Transverse colon (tissue), 4 donors: ENCODE results near the gene INSL3. TPM values are rescaled to one million over a fixed set of nuclear protein-coding genes. Genes with fewer than 3 reads are reported as not detected.

ENCODE experiments used
- DNase-seq: peaks from one replicate; pipeline ENCODE4 v3.0.0-alpha.2; 2019
- H3K27ac ChIP-seq, 4 donors: fragments of 200-600 bp; sonication (generic); 2 replicates each; pipeline ENCODE4 v1.5.1; 2016 to 2018; ENCODE audit warnings: inconsistent platforms in 4 of 4
- H3K27me3 ChIP-seq: fragments of 200-600 bp; sonication (generic); 2 replicates; pipeline ENCODE4 v1.5.1; 2017; ENCODE audit warnings: inconsistent platforms
- H3K36me3 ChIP-seq, 4 donors: fragments of 200-600 bp; sonication (generic); 2 replicates each; pipeline ENCODE4 v1.5.1; 2017 to 2019; ENCODE audit warnings: inconsistent platforms in 4 of 4
- H3K4me1 ChIP-seq, 4 donors: fragments of 200-600 bp; sonication (generic); 2 replicates each; pipeline ENCODE4 v1.5.1; 2017 to 2020; ENCODE audit warnings: inconsistent platforms in 4 of 4
- H3K4me3 ChIP-seq, 4 donors: fragments of 200-600 bp; sonication (generic); 1 replicate in 1 of 4; 2 replicates in 3 of 4; pipeline versions ENCODE4 v1.5.1 to v1.6.1; 2017 to 2019; ENCODE audit warnings: inconsistent platforms in 4 of 4
- H3K9me3 ChIP-seq, 2 donors: fragments of 200-600 bp; sonication (generic); 2 replicates each; pipeline ENCODE4 v1.5.1; 2017 to 2019; ENCODE audit warnings: inconsistent platforms in 2 of 2
- CTCF ChIP-seq, 5 experiments: fragments of 200-600 bp in 3 of 5; fragments of 450-650 bp in 2 of 5; sonication (generic) in 3 of 5; IDR thresholded peaks; 1 replicate in 2 of 5; 2 replicates in 3 of 5; pipeline ENCODE4 v1.5.1; 2016 to 2017; ENCODE audit warnings: antibody characterized with exemption in 5 of 5, inconsistent platforms in 3 of 5, mild to moderate bottlenecking in 2 of 5, moderate library complexity in 1 of 5
- EP300 ChIP-seq: sonication (generic); formaldehyde crosslinking; IDR thresholded peaks from one replicate; pipeline ENCODE4 v1.6.1; 2017; ENCODE audit warnings: antibody characterized with exemption, low read depth
- POLR2A ChIP-seq: fragments of 450-650 bp; IDR thresholded peaks from one replicate; pipeline ENCODE4 v1.6.1; 2016; ENCODE audit warnings: antibody characterized with exemption, mild to moderate bottlenecking, moderate library complexity
- POLR2AphosphoS5 ChIP-seq, 3 donors: sonication (generic); formaldehyde crosslinking; IDR thresholded peaks; one replicate each; pipeline ENCODE4 v1.6.1; 2016; ENCODE audit warnings: antibody characterized with exemption in 3 of 3
- WGBS, 2 donors: methylation state at CpG; one replicate each; pipeline ENCODE4 v1.1.5; 2018; ENCODE audit warnings: low coverage in 1 of 2; 5-methylcytosine and 5-hydroxymethylcytosine counted together
- in situ Hi-C, 4 donors: fragments of 200-750 bp; cut with MboI; loops; one replicate each; pipeline versions ENCODE4 v1.15.0 to v1.15.1; 2017; ENCODE audit warnings: low sequenced_read_pairs in 3 of 4, low pct_ligation_motif_present in 1 of 4, low pct_unique_long_range_greater_than_20kb in 1 of 4
- intact Hi-C: fragments of 100-400 bp; cut with DNase I; formaldehyde crosslinking; loops from one replicate; pipeline ENCODE4 v1.15.1; 2023; ENCODE audit warnings: low total_unique reads
- total RNA-seq, 4 donors: library from RNA; depleted of rRNA; stranded (reverse); fragments of >200 nt; gene quantifications; one replicate each; pipeline ENCODE4 v1.1.0, GENCODE V29; 2016

INSL3 gene
- total RNA-seq, 4 donors from 2014 or later: not detected

DNA sequence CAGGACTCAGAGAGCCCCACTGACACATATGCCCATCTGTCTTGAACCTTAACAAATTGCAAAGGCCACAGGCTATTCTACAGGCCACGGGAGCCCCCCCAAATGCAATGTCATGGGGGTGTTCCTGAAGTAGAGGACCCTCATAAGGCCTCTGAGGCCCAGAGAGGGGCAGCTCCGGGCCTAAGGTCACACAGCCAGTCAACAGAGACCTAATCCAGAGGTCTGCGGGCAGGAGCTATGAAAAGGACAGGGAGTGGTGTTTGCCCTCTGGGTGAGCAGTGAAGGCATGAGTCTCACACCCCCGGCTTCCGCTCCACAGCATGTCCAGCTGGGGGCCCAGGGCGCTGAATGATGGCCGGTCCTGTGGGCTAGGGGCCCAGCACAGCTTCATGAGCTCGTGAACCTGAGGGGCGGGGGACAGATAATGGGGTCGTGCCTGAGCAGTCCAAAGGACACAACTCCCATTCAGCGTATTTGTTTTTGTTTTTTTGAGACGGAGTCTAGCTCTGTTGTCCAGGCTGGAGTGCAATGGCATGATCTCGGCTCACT lies 5.3 kb upstream of the INSL3 start:
- WGBS, 2 donors: 88 to 100% methylated on average over 1 to 13 of the region's 13 CpGs
- intact Hi-C loops: no loop called here
- Histone ChIP-seq H3K4me3 (no peak overlapping the region), H3K9me3 (no peaks in the 10 kb centered on the region), H3K4me1 (peaks cover 0 to 16% (median 5%) of the 10 kb centered on the region in 4 donors), H3K27me3 (peaks cover 15% of the 10 kb centered on the region), H3K27ac (no peak overlapping the region), H3K36me3 (no peaks in the 10 kb centered on the region)
- in situ Hi-C loops: no loop called here
- TF ChIP-seq POLR2A: no peak
- TF ChIP-seq EP300: no peak
- TF ChIP-seq POLR2AphosphoS5 (IDR thresholded peaks at IDR 0.05): no peak
- TF ChIP-seq CTCF (IDR thresholded peaks at IDR 0.05): no peak
- DNase-seq: no peak

GRCh38 chr19:17824339-17824738 lies 3.0 kb upstream of the INSL3 start:
- in situ Hi-C loops: no loop called here
- WGBS, 2 donors: 33 to 75% methylated on average over 1 to 7 of the region's 8 CpGs
- H3K36me3 ChIP-seq: no peaks in the 10 kb centered on the region
- no peaks in the 10 kb centered on the region for H3K27me3 ChIP-seq
- no peak for TF ChIP-seq CTCF (IDR thresholded peaks at IDR 0.05)
- TF ChIP-seq POLR2A: no peak
- no peak for TF ChIP-seq POLR2AphosphoS5 (IDR thresholded peaks at IDR 0.05)
- intact Hi-C loops: no loop called here
- H3K4me3 ChIP-seq: no peak overlapping the region
- no peaks in the 10 kb centered on the region for H3K9me3 ChIP-seq
- no peak overlapping the region for H3K27ac ChIP-seq
- H3K4me1 ChIP-seq: no peaks in the 10 kb centered on the region
- DNase-seq: no peak

DNA sequence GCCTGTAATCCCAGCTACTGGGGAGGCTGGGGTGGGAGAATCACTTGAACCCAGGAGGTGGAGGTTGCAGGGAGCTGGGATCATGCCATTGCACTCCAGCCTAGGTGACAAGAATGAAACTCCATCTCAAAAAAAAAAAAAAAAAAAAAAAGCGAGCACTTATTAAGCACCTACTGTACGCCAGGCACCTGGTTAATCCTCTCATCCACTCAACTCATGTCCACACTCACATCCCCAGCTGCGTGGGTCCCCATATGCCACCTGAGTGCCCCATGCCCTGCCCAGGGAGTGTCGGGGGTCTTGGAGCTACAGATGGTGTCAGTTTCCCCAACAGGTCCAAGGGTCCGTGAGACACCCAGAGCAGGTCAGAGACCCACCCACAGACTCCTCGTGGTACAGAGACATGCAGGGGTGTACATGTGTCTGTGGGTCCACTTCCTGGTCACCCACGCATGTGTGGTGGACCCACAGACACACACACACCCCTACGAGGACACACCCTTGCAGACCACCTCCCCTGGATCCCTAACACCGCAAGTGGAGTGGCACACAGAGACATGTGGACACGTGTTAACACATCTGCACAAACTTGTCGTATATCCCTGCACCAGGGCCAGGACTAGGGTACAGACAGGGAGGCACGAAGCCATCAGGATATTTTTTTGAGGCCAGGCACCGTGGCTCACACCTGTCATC lies 3.5 kb downstream of the INSL3 start:
- no peaks in the 10 kb centered on the region for H3K4me1 ChIP-seq
- no peaks in the 10 kb centered on the region for H3K27me3 ChIP-seq
- WGBS, 2 donors: 65 to 89% methylated on average over 3 to 11 of the region's 13 CpGs
- in situ Hi-C loops: no loop called here
- no peak for DNase-seq
- H3K9me3 ChIP-seq: no peaks in the 10 kb centered on the region
- no peak for TF ChIP-seq EP300
- peak; percentile 28 for TF ChIP-seq POLR2A
- H3K36me3 ChIP-seq: no peaks in the 10 kb centered on the region
- intact Hi-C loops: no loop called here
- no peak overlapping the region for H3K27ac ChIP-seq
- no peak overlapping the region for H3K4me3 ChIP-seq

DNA sequence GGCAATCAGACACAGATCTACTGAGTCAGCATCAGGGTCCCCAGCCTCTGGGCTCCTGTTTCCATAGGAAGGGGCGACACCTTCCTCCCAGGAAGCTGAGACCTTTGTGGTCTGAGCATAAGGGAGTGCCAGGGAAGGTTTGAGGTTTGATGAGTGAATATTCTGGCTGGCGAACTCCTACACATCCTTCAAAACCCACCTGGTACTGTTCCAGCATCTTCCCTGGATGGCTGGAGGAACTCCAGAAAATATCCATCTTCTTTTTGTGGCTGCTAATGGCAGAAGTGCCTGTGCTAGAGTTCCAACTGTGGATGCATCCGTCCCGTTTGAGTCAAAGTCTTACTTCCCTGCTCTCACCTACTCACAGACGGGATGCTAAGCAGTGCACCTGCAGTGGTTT lies 9.2 kb downstream of the INSL3 start:
- in situ Hi-C loops (no loop called here), intact Hi-C loops (no loop called here)
- no peaks in the 10 kb centered on the region for H3K9me3 ChIP-seq
- WGBS, 2 donors: 84% methylated on average over 5 of the region's 5 CpGs; no CpG with 5 or more reads in 1 of the 2 donors
- DNase-seq: no peak
- H3K4me3 ChIP-seq: no peak overlapping the region
- no peak overlapping the region for H3K27ac ChIP-seq
- no peaks in the 10 kb centered on the region for H3K27me3 ChIP-seq
- H3K36me3 ChIP-seq: peaks cover 0 to 5% (median 0%) of the 10 kb centered on the region in 4 donors
- TF ChIP-seq CTCF (IDR thresholded peaks at IDR 0.05) (no peak), POLR2AphosphoS5 (IDR thresholded peaks at IDR 0.05) (no peak), POLR2A (no peak), EP300 (no peak)
- H3K4me1 ChIP-seq: no peaks in the 10 kb centered on the region

DNA sequence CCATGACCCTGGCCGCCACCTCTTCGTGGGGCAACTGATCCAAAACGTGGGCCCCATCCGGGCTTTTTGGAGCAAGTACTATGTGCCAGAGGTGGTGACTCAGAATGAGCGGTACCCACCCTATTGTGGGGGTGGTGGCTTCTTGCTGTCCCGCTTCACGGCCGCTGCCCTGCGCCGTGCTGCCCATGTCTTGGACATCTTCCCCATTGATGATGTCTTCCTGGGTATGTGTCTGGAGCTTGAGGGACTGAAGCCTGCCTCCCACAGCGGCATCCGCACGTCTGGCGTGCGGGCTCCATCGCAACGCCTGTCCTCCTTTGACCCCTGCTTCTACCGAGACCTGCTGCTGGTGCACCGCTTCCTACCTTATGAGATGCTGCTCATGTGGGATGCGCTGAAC lies 9.6 kb downstream of the INSL3 start:
- H3K36me3 ChIP-seq: peaks cover 0 to 5% (median 0%) of the 10 kb centered on the region in 4 donors
- DNase-seq: no peak
- TF ChIP-seq EP300: no peak
- TF ChIP-seq CTCF (IDR thresholded peaks at IDR 0.05): no peak
- no peak for TF ChIP-seq POLR2A
- TF ChIP-seq POLR2AphosphoS5 (IDR thresholded peaks at IDR 0.05): no peak
- in situ Hi-C loops (no loop called here), intact Hi-C loops (no loop called here)
- H3K4me3 ChIP-seq: no peak overlapping the region
- H3K27ac ChIP-seq: no peak overlapping the region
- H3K4me1 ChIP-seq: no peaks in the 10 kb centered on the region
- no peaks in the 10 kb centered on the region for H3K9me3 ChIP-seq
- WGBS, 2 donors: 87% methylated on average over 20 of the region's 20 CpGs; no CpG with 5 or more reads in 1 of the 2 donors
- H3K27me3 ChIP-seq: no peaks in the 10 kb centered on the region
